Thyroid gland (tissue), 4 donors: ENCODE results near the gene ABCA13.

Experiments
- CTCF ChIP-seq, 6 experiments: fragments of 200-600 bp in 3 of 6; fragments of 450-650 bp in 3 of 6; sonication (generic) in 3 of 6; IDR thresholded peaks; one replicate each; pipeline ENCODE4 v1.5.1; 2016 to 2019; ENCODE audit warnings: antibody characterized with exemption in 6 of 6, mild to moderate bottlenecking in 2 of 6, inconsistent platforms in 1 of 6, moderate library complexity in 1 of 6
- POLR2A ChIP-seq, 2 donors: fragments of 450-650 bp; IDR thresholded peaks; one replicate each; pipeline ENCODE4 v1.6.1; 2017; ENCODE audit warnings: antibody characterized with exemption in 2 of 2, mild to moderate bottlenecking in 2 of 2, moderate library complexity in 1 of 2

GRCh38 chr7:48249166-48249565 is 77.9 kb downstream of the ABCA13 start:
- TF ChIP-seq CTCF (IDR thresholded peaks at IDR 0.05) (no peak), POLR2A (IDR thresholded peaks at IDR 0.05) (no peak)
